ENCODE data around the gene ADAMTS8. TPM values are rescaled to one million over a fixed set of nuclear protein-coding genes. Genes with fewer than 3 reads are reported as not detected.
A peak's percentile ranks its signal among the peaks of the same experiment; 100 is the strongest.

The ADAMTS8 gene
- total and polyA plus RNA-seq, 8 donors: 0.58 to 24.1 (median 4.8) TPM

- intact Hi-C loops (cut with DNase I; ENCODE audit: low total_unique reads): no loop called here
- peaks cover 0 to 9% (median 3%) of the 10 kb centered on the region in 4 donors for H3K36me3 ChIP-seq
- 59 to 74% (median 68%) methylated on average over 2 of the region's 2 CpGs for WGBS, 5 donors
Measured at GRCh38 chr11:130402570-130402969, 25.8 kb downstream of the ADAMTS8 start.

GRCh38 chr11:130400781-130401483 is 27.5 kb downstream of the ADAMTS8 start:
- DNase-seq: peak in 1 of 2 donors; percentile 59
- H3K4me1 ChIP-seq: peaks cover 0 to 43% (median 19%) of the 10 kb centered on the region in 4 donors
- WGBS, 5 donors: 43 to 55% (median 52%) methylated on average over 13 of the region's 13 CpGs
- H3K36me3 ChIP-seq: peaks cover 0 to 8% (median 2%) of the 10 kb centered on the region in 4 donors
- no peak overlapping the region for H3K4me3 ChIP-seq
- TF ChIP-seq EP300 (IDR thresholded peaks at IDR 0.05) (no peak), POLR2A (IDR thresholded peaks at IDR 0.05) (no peak), POLR2AphosphoS5 (IDR thresholded peaks at IDR 0.05) (no peak), CTCF (IDR thresholded peaks at IDR 0.05) (no peak)
- peaks cover 0 to 6% (median 0%) of the 10 kb centered on the region in 3 donors for H3K27me3 ChIP-seq
- peak overlapping the region in 4 of 5 donors; percentile 41 to 86 (median 58) for H3K27ac ChIP-seq
- H3K9me3 ChIP-seq: no peaks in the 10 kb centered on the region
- intact Hi-C loops (cut with DNase I; ENCODE audit: low total_unique reads): no loop called here

More at GRCh38 chr11:130402570-130402969, 25.8 kb downstream of the ADAMTS8 start:
- no peak overlapping the region for H3K4me3 ChIP-seq
- TF ChIP-seq POLR2A (IDR thresholded peaks at IDR 0.05) (no peak), CTCF (IDR thresholded peaks at IDR 0.05) (no peak), EP300 (IDR thresholded peaks at IDR 0.05) (no peak), POLR2AphosphoS5 (IDR thresholded peaks at IDR 0.05) (no peak)
- H3K9me3 ChIP-seq: no peaks in the 10 kb centered on the region
- peaks cover 0 to 43% (median 19%) of the 10 kb centered on the region in 4 donors for H3K4me1 ChIP-seq
- no peak for DNase-seq
- H3K27me3 ChIP-seq: peaks cover 0 to 6% (median 0%) of the 10 kb centered on the region in 3 donors
- peak overlapping the region in 4 of 5 donors; percentile 63 to 86 (median 76) for H3K27ac ChIP-seq

GRCh38 chr11:130399196-130399595 is 29.2 kb downstream of the ADAMTS8 start:
- no peak overlapping the region for H3K4me3 ChIP-seq
- H3K4me1 ChIP-seq: peaks cover 0 to 37% (median 19%) of the 10 kb centered on the region in 4 donors
- no peaks in the 10 kb centered on the region for H3K9me3 ChIP-seq
- no peak for DNase-seq
- no peaks in the 10 kb centered on the region for H3K36me3 ChIP-seq
- H3K27me3 ChIP-seq: no peaks in the 10 kb centered on the region
- no peak overlapping the region for H3K27ac ChIP-seq
- intact Hi-C loops (cut with DNase I; ENCODE audit: low total_unique reads): no loop called here
- WGBS, 5 donors: 68 to 81% (median 75%) methylated on average over 2 of the region's 2 CpGs
- TF ChIP-seq CTCF (IDR thresholded peaks at IDR 0.05): no peak
- no peak for TF ChIP-seq EP300 (IDR thresholded peaks at IDR 0.05)
- no peak for TF ChIP-seq POLR2AphosphoS5 (IDR thresholded peaks at IDR 0.05)
- TF ChIP-seq POLR2A (IDR thresholded peaks at IDR 0.05): no peak

- H3K9me3 ChIP-seq: no peaks in the 10 kb centered on the region
- WGBS, 5 donors: 74 to 92% (median 79%) methylated on average over 5 of the region's 5 CpGs
- no peak for TF ChIP-seq POLR2A (IDR thresholded peaks at IDR 0.05)
- TF ChIP-seq POLR2AphosphoS5 (IDR thresholded peaks at IDR 0.05): no peak
- TF ChIP-seq EP300 (IDR thresholded peaks at IDR 0.05): no peak
- TF ChIP-seq CTCF (IDR thresholded peaks at IDR 0.05): no peak
- no peaks in the 10 kb centered on the region for H3K36me3 ChIP-seq
- DNase-seq: no peak
- no peak overlapping the region for H3K27ac ChIP-seq
- peaks cover 0 to 26% (median 10%) of the 10 kb centered on the region in 4 donors for H3K4me1 ChIP-seq
- no peak overlapping the region for H3K4me3 ChIP-seq
- intact Hi-C loops (cut with DNase I; ENCODE audit: low total_unique reads): no loop called here
- H3K27me3 ChIP-seq: no peaks in the 10 kb centered on the region
Measured at GRCh38 chr11:130397780-130398179, 30.6 kb downstream of the ADAMTS8 start.

Data from stomach (tissue), 9 donors.